ENCODE measurements around the gene FN3KRP. TPM values are rescaled to one million over a fixed set of nuclear protein-coding genes. Genes with fewer than 3 reads are reported as not detected.

FN3KRP gene
- total RNA-seq, 2 experiments from 2014 or later, result 28.3 to 36.3 TPM

DNA sequence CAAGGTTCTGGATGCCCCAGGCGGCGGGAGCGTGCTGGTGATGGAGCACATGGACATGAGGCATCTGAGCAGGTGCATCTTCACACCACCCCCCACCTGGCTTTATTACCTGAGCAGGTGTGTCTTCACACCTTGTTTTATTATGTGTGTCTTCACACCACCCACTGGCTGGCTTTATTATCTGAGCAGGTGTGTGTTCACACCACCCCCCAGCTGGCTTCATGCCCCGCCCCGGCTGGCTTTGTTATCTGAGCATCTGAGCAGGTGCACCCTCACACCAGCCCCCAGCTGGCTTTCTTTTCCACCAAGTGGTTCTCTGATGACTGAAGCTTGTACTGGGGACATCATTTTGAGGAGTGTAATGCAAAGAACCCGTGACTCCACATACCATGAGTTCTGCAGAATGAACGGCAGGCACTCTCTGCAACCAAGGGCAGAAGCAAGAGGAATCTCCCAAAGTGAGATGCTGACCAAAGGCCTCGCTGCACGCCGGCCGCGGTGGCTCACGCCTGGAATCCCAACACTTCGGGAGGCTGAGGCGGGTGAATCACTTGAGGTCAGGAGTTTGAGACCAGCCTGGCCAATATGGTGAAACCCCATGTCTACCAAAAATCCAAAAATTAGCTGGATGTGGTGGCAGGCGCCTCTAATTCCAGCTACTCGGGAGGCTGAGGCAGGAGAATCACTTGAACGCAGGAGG lies 2.6 kb downstream of the FN3KRP start:
- H3K27me3 Mint-ChIP-seq, result no peaks in the 10 kb centered on the region
- POLR2A ChIA-PET, result no interaction called here
- H3K36me3 Mint-ChIP-seq (ENCODE audit: low read depth), result peaks cover 25% of the 10 kb centered on the region
- intact Hi-C loops (cut with DNase I, micrococcal nuclease), result loop anchor here in 1 of 2 experiments (5.0 kb wide), 1 partner anchor 33 kb away; the partner anchor contains the start of gene TBCD
- H3K4me1 Mint-ChIP-seq, result peaks cover 10% of the 10 kb centered on the region
- H3K9me3 Mint-ChIP-seq (ENCODE audit: low read depth), result no peaks in the 10 kb centered on the region
- CTCF ChIA-PET, result no interaction called here
- no peak overlapping the region for H3K4me3 Mint-ChIP-seq
- ATAC-seq (no peak), DNase-seq (no peak)
- H3K27ac Mint-ChIP-seq, result no peak overlapping the region

DNA sequence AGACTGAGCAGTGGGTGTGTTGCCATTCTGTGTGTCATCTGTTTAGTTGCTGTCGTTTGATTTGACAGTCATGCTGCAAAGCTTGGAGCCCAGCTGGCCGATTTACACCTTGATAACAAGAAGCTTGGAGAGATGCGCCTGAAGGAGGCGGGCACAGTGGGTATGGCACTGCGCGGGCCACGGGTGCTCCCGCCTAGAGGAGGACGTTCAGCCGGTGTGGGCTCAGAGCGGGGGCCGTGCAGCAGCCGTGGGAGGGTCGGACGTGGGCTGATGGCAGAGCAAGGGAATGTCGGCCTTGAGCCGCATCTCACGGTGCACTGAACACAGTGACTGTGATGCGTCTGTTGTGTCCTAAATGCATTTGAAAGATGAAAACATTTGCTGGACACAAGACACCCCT lies 3.7 kb downstream of the FN3KRP start:
- H3K4me3 Mint-ChIP-seq, result no peak overlapping the region
- H3K36me3 Mint-ChIP-seq (ENCODE audit: low read depth), result peaks cover 26% of the 10 kb centered on the region
- ChIA-PET CTCF (no interaction called here), POLR2A (no interaction called here)
- no peaks in the 10 kb centered on the region for H3K9me3 Mint-ChIP-seq (ENCODE audit: low read depth)
- no peak overlapping the region for H3K27ac Mint-ChIP-seq
- H3K27me3 Mint-ChIP-seq, result no peaks in the 10 kb centered on the region
- intact Hi-C loops (cut with DNase I, micrococcal nuclease), result no loop called here
- ATAC-seq (no peak), DNase-seq (no peak)
- peaks cover 10% of the 10 kb centered on the region for H3K4me1 Mint-ChIP-seq

DNA sequence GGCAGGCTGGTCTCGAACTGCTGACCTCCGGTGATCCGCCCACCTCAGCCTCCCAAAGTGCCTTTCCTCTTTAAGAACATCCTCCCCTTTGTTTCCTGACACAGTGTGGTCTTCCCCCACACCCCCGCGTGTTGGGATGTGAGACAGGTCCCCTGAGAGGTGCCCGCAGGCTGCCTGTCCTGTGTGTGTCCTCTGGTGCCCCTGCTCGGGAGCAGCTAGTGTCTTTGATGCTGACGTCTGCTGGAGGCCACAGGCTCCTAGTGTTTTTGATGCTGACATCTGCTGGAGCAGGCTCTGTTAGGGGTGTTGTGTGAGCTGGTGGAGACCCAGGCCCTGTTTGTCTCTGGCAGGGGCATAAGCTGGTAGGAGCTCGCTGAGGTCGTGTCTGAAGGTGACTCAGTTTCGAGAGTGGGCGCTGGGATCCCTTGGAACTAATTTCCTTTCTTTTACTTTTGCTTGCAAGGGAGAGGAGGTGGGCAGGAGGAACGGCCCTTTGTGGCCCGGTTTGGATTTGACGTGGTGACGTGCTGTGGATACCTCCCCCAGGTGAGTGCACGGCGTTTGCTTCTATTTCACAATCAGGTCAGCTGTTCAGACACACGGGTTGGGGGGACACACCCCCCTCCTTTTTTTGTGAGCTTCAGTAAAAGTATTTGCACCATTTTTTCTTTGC lies 6.0 kb downstream of the FN3KRP start:
- Mint-ChIP-seq H3K9me3 (ENCODE audit: low read depth) (no peaks in the 10 kb centered on the region), H3K27ac (no peak overlapping the region), H3K36me3 (ENCODE audit: low read depth) (peaks cover 34% of the 10 kb centered on the region), H3K27me3 (no peaks in the 10 kb centered on the region), H3K4me1 (peaks cover 7% of the 10 kb centered on the region), H3K4me3 (no peak overlapping the region)
- no peak for ATAC-seq
- CTCF ChIA-PET, result interaction anchor here (0.6 kb wide), 1 partner anchor 54 kb away, joined by 3 read pairs; no protein-coding TSS in a partner anchor
- intact Hi-C loops (cut with DNase I, micrococcal nuclease), result no loop called here
- no peak for DNase-seq
- POLR2A ChIA-PET, result interaction anchor here (0.9 kb wide), 1 partner anchor 16 kb away, joined by 3 read pairs; no protein-coding TSS in a partner anchor

- no peaks in the 10 kb centered on the region for H3K9me3 Mint-ChIP-seq (ENCODE audit: low read depth)
- no peak for ATAC-seq
Measured at GRCh38 chr17:82723169-82723807, 6.8 kb downstream of the FN3KRP start.

GRCh38 chr17:82726427-82726826 lies 9.9 kb downstream of the FN3KRP start:
- Mint-ChIP-seq H3K36me3 (ENCODE audit: low read depth) (peaks cover 28% of the 10 kb centered on the region), H3K4me3 (no peak overlapping the region), H3K27ac (no peak overlapping the region), H3K27me3 (no peaks in the 10 kb centered on the region), H3K9me3 (ENCODE audit: low read depth) (no peaks in the 10 kb centered on the region), H3K4me1 (no peaks in the 10 kb centered on the region)
- intact Hi-C loops (cut with DNase I, micrococcal nuclease), result no loop called here
- no peak for ATAC-seq
- DNase-seq, result no peak
- ChIA-PET CTCF (no interaction called here), POLR2A (no interaction called here)

More at GRCh38 chr17:82723169-82723807, 6.8 kb downstream of the FN3KRP start:
- no peak for DNase-seq
- POLR2A ChIA-PET, result interaction anchor here (0.9 kb wide), 1 partner anchor 15 kb away, joined by 3 read pairs; no protein-coding TSS in a partner anchor
- Mint-ChIP-seq H3K27me3 (no peaks in the 10 kb centered on the region), H3K27ac (no peak overlapping the region), H3K4me1 (no peaks in the 10 kb centered on the region), H3K4me3 (no peak overlapping the region), H3K36me3 (ENCODE audit: low read depth) (peaks cover 33% of the 10 kb centered on the region)
- intact Hi-C loops (cut with DNase I, micrococcal nuclease), result no loop called here
- CTCF ChIA-PET, result no interaction called here

GRCh38 chr17:82729479-82730260 lies 13.2 kb downstream of the FN3KRP start:
- ChIA-PET CTCF (interaction anchor here (0.7 kb wide), 1 partner anchor 1377 kb away, joined by 3 read pairs; no protein-coding TSS in a partner anchor), POLR2A (no interaction called here)
- H3K9me3 Mint-ChIP-seq (ENCODE audit: low read depth), result peaks cover 6% of the 10 kb centered on the region

DNA sequence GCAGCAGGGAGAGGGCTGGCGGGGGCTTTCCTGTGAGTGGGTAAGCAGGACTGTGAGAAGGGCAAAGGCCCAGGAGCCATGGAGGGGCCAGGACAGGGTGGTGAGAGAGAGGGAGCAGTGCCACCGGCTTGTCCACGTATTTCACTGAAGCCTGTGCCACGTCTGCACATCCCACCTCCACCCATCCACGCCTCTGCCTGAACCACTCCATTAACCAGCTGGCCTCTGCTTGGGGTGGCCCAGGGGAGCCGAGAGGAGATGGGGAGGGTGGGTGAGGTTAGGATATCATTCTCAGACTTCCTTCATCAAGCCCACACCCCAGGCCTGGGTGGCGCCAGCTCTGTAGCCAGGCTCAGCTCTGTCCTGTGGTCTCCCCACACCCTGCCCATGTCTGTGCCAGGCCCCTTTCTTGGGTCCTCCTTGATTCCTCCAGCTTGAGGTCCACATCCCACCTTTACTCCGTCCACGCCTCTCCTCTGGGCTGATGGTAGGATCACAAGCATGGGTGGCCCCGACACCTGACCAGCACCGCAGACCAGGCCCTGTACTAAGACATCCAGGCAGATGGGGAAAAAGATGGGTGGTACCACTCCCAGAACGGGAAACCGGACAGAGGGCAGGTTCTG lies 15.7 kb downstream of the FN3KRP start:
- intact Hi-C loops (cut with DNase I, micrococcal nuclease), result no loop called here
- peaks cover 2% of the 10 kb centered on the region for H3K4me1 Mint-ChIP-seq
- H3K27ac Mint-ChIP-seq, result no peak overlapping the region
- H3K9me3 Mint-ChIP-seq (ENCODE audit: low read depth), result peaks cover 6% of the 10 kb centered on the region
- ChIA-PET POLR2A (no interaction called here), CTCF (interaction anchor here (0.7 kb wide), 1 partner anchor 179 kb away, joined by 4 read pairs; no protein-coding TSS in a partner anchor)
- H3K27me3 Mint-ChIP-seq, result no peaks in the 10 kb centered on the region
- ATAC-seq, result no peak
- H3K36me3 Mint-ChIP-seq (ENCODE audit: low read depth), result peaks cover 25% of the 10 kb centered on the region
- DNase-seq, result no peak
- H3K4me3 Mint-ChIP-seq, result no peak overlapping the region

More at GRCh38 chr17:82729479-82730260, 13.2 kb downstream of the FN3KRP start:
- H3K4me3 Mint-ChIP-seq, result no peak overlapping the region
- no peaks in the 10 kb centered on the region for H3K4me1 Mint-ChIP-seq
- intact Hi-C loops (cut with DNase I, micrococcal nuclease), result no loop called here
- DNase-seq (no peak), ATAC-seq (no peak)
- no peaks in the 10 kb centered on the region for H3K27me3 Mint-ChIP-seq
- H3K36me3 Mint-ChIP-seq (ENCODE audit: low read depth), result peaks cover 30% of the 10 kb centered on the region
- no peak overlapping the region for H3K27ac Mint-ChIP-seq

DNA sequence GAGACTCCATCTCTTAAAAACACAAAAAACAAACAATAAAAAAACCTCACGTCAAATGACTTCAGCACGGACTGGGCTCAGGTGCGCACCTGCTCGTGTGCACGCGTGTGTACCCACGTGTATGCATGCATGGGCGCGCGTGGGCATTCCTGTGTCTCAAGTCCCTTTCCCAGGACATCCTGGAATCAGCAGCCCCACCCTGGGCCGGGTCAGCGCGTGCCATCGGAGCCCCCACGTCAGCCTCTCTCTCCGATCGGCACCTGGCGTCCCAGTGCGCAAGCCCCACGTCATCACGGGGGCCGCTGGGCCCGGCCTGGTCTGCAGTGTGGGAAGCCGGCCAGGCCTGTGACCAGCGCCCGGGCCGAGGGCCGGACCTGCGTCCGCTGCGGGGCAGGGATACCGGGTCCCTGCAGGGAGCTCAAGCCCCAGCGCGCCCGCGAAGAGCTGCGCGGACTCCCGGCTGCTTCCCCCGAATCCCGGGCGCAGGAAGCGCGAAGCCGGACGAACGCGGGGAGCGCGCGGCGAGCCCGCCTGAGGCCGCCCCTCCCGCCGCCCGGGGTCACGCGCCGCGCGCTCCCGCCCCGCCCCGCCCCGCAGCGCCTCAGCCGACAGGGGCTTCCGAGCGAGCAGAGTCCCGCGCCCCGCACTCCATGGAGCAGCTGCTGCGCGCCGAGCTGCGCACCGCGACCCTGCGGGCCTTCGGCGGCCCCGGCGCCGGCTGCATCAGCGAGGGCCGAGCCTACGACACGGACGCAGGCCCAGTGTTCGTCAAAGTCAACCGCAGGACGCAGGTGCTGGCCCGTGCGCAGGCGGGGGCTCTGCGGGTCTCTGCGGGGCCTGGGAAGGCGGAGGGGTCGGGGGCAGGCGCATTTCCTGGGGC lies 18.7 kb downstream of the FN3KRP start, which contains the start of gene FN3K:
TSS of gene FN3K (plus strand) at position 629 of the 880 bp plus-strand sequence. CDS start at position 651, 22 bp downstream.
- POLR2A ChIA-PET, result no interaction called here
- peak within 1 kb of the TSS; percentile 49 for H3K4me3 Mint-ChIP-seq
- H3K9me3 Mint-ChIP-seq (ENCODE audit: low read depth), result peaks cover 6% of the 10 kb centered on the region
- CTCF ChIA-PET, result interaction anchor here (0.6 kb wide), 1 partner anchor 10 kb away, joined by 4 read pairs; no protein-coding TSS in a partner anchor
- peaks cover 24% of the 10 kb centered on the region for H3K36me3 Mint-ChIP-seq (ENCODE audit: low read depth)
- intact Hi-C loops (cut with DNase I, micrococcal nuclease), result loop anchor here in 1 of 2 experiments (2.0 kb wide), 1 partner anchor 16 kb away; no protein-coding TSS in a partner anchor
- H3K4me1 Mint-ChIP-seq, result peaks cover 2% of the 10 kb centered on the region
- H3K27ac Mint-ChIP-seq, result peak within 1 kb of the TSS; percentile 25
- ATAC-seq (peak; percentile 70), DNase-seq (peak; percentile 49)
- no peaks in the 10 kb centered on the region for H3K27me3 Mint-ChIP-seq

DNA sequence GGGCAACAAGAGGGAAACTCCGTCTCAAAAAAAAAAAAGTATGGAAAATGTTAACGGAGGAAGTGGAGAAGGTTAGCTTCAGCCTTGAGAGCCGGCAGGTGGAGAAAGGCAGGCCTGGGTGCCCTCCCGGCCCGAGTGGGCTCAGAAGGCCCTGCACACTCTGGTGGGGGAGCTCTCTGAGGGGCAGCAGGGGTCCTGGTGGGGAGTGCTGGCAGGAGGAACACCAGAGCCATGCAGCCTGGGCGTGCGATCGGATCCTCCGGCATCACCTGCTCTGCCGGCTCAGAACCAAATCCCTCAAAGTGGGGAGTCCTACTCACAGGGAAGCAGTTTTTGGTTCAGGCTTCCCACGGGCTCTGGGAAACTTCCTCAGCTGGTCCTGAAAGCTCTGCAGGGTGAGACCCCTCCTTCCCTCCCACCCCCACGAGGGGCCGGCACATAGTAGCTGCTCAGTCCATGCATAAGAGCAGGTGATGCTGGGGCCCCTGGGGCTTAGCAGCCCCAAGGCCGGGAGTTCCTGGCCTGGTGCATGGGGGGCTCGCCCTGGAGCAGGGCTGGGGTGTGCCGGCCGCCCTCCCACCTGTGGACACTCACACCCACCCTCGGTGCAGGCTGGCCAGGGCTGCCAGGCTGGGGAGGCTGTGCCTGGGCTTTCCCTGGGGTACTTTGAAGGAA lies 20.1 kb downstream of the FN3KRP start:
- no peak overlapping the region for H3K4me3 Mint-ChIP-seq
- ChIA-PET POLR2A (no interaction called here), CTCF (interaction anchor here (0.6 kb wide), 1 partner anchor 73 kb away, joined by 3 read pairs; no protein-coding TSS in a partner anchor)
- intact Hi-C loops (cut with DNase I, micrococcal nuclease), result no loop called here
- peaks cover 14% of the 10 kb centered on the region for H3K9me3 Mint-ChIP-seq (ENCODE audit: low read depth)
- ATAC-seq (no peak), DNase-seq (no peak)
- no peaks in the 10 kb centered on the region for H3K27me3 Mint-ChIP-seq
- H3K36me3 Mint-ChIP-seq (ENCODE audit: low read depth), result peaks cover 34% of the 10 kb centered on the region
- no peak overlapping the region for H3K27ac Mint-ChIP-seq
- peaks cover 2% of the 10 kb centered on the region for H3K4me1 Mint-ChIP-seq

Data from activated CD4-positive, alpha-beta T cell treated with anti-CD3 and anti-CD28 coated beads for 36 hours (primary cell).